Renal cortical epithelial cell (primary cell): ENCODE data around the gene P3H3. TPM values are rescaled to one million over a fixed set of nuclear protein-coding genes. Genes with fewer than 3 reads are reported as not detected.
"Not testable (repeated sequence)": the region's sequence is repeated elsewhere in the genome, so short reads cannot be mapped to it uniquely, and the experiment has no call there.

Experiments used
- DNase-seq: peaks from one replicate; pipeline ENCODE4 v3.0.0-alpha.2; 2011; ENCODE audit warnings: low read depth
- total RNA-seq: library from RNA; depleted of rRNA; stranded (reverse); fragments of >200 nt; gene quantifications from 2 replicates; pipeline ENCODE4 v1.2.3, GENCODE V29; 2014

Gene P3H3
- total RNA-seq, 1 donor from 2014 or later: 36.8 TPM

DNA sequence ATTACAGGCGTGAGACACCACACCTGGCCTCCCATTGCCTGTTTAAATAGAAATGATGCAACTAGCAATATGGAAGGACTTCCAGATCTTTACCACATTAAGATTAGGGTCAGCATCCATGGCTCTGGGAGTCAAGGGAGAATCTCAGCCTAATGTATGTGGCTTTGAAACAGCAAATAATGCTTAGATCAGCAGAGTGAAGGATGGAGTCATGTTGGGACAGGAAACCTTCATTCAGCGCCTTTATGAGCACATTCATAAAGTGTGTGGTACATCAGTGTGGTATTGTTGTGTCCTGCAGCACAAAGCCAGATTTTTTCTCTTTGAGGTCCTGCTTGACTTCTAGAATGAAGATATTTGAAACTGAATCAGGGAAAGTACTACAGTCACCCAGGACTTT is 60.2 kb downstream of the P3H3 start:
- DNase-seq: no peak

DNA sequence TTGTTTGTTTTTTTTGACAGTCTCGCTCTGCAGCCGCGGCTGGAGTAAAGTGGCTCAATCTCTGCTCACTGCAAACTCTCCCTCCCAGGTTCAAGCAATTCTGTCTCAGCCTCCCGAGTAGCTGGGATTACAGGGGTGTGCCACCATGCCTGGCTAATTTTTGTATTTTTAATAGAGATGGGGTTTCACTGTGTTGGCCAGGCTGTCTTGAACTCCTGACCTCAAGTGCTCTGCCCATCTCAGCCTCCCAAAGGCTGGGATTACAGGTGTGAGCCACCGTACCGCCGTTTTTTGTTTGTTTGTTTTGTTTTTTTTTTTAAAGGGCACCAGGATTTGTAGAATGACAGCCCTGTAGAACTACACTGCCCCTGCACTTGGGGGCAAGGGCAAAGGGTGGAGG is 60.6 kb downstream of the P3H3 start:
- DNase-seq: not testable (repeated sequence)

Other genes starting within 250 kb of the P3H3 start
- gene CHD4, start 221.0 kb upstream of the P3H3 start, total RNA-seq: 228 and 358 TPM in 2 replicates
- gene LPAR5, start 192.4 kb upstream of the P3H3 start, total RNA-seq: 0.17 TPM in 1 of 2 replicates, not detected in the other
- gene ACRBP, start 181.0 kb upstream of the P3H3 start, total RNA-seq: 0.15 and 0.17 TPM in 2 replicates
- gene ING4, start 165.3 kb upstream of the P3H3 start, total RNA-seq: 45.3 and 67.6 TPM in 2 replicates
- 5.6 and 18.4 TPM in 2 replicates for gene ZNF384, start 139.0 kb upstream of the P3H3 start, total RNA-seq
- gene PIANP, start 127.6 kb upstream of the P3H3 start, total RNA-seq: 0.15 TPM in 1 of 2 replicates, not detected in the other
- 66.0 and 68.3 TPM in 2 replicates for gene COPS7A, start 104.4 kb upstream of the P3H3 start, total RNA-seq
- 168 and 222 TPM in 2 replicates for gene MLF2, start 75.3 kb upstream of the P3H3 start, total RNA-seq
- gene PTMS, start 62.0 kb upstream of the P3H3 start, total RNA-seq: 24.0 and 69.1 TPM in 2 replicates
- gene LAG3, start 55.9 kb upstream of the P3H3 start, total RNA-seq: not detected in 2 replicates
- 0.10 TPM in 1 of 2 replicates, not detected in the other for gene CD4, start 38.9 kb upstream of the P3H3 start, total RNA-seq
- gene GPR162, start 6.6 kb upstream of the P3H3 start, total RNA-seq: 3.8 TPM in 1 of 2 replicates, not detected in the other
- 0.15 TPM in 1 of 2 replicates, not detected in the other for gene GNB3, start 12.5 kb downstream of the P3H3 start, total RNA-seq
- gene CDCA3, start 22.9 kb downstream of the P3H3 start, total RNA-seq: 1.3 and 4.7 TPM in 2 replicates
- gene USP5, start 23.7 kb downstream of the P3H3 start, total RNA-seq: 107 and 113 TPM in 2 replicates
- gene TPI1, start 39.1 kb downstream of the P3H3 start, total RNA-seq: 1,309 and 1,579 TPM in 2 replicates
- 7.0 and 13.2 TPM in 2 replicates for gene SPSB2, start 44.9 kb downstream of the P3H3 start, total RNA-seq
- gene LRRC23, start 76.4 kb downstream of the P3H3 start, total RNA-seq: 16.1 and 16.4 TPM in 2 replicates
- gene ENO2, start 86.2 kb downstream of the P3H3 start, total RNA-seq: 14.1 and 41.3 TPM in 2 replicates
- 1.7 and 29.4 TPM in 2 replicates for gene ATN1, start 99.6 kb downstream of the P3H3 start, total RNA-seq
- gene RNU7-1, start 115.4 kb downstream of the P3H3 start, total RNA-seq: not detected in 2 replicates
- 38.0 and 62.4 TPM in 2 replicates for gene C12orf57, start 115.6 kb downstream of the P3H3 start, total RNA-seq
- gene PTPN6, start 122.9 kb downstream of the P3H3 start, total RNA-seq: 14.8 and 18.4 TPM in 2 replicates
- gene PHB2, start 142.3 kb downstream of the P3H3 start, total RNA-seq: 109 and 234 TPM in 2 replicates
- gene EMG1, start 142.5 kb downstream of the P3H3 start, total RNA-seq: 37.8 and 61.0 TPM in 2 replicates
- gene LPCAT3, start 190.1 kb downstream of the P3H3 start, total RNA-seq: 9.7 and 26.5 TPM in 2 replicates
- gene C1S, start 232.3 kb downstream of the P3H3 start, total RNA-seq: 5.2 and 72.6 TPM in 2 replicates